Measurements from ENCODE around the gene PKMYT1. TPM values are rescaled to one million over a fixed set of nuclear protein-coding genes. Genes with fewer than 3 reads are reported as not detected.

The PKMYT1 gene
- total RNA-seq, 2 donors from 2014 or later: 97.7 to 154 TPM

- no peak for ATAC-seq (replicated peaks)
- Mint-ChIP-seq H3K4me3 (peak overlapping the region; percentile 84), H3K9me3 (no peaks in the 10 kb centered on the region), H3K36me3 (ENCODE audit: low read depth) (peaks cover 22% of the 10 kb centered on the region), H3K4me1 (peaks cover 12% of the 10 kb centered on the region), H3K27ac (peak overlapping the region; percentile 48), H3K27me3 (peaks cover 8% of the 10 kb centered on the region)
Measured at GRCh38 chr16:2968368-2968737, 11.9 kb downstream of the PKMYT1 start.

- no peaks in the 10 kb centered on the region for H3K9me3 Mint-ChIP-seq
- peaks cover 12% of the 10 kb centered on the region for H3K4me1 Mint-ChIP-seq
- peak overlapping the region; percentile 84 for H3K4me3 Mint-ChIP-seq
- H3K27ac Mint-ChIP-seq: no peak overlapping the region
- peaks cover 20% of the 10 kb centered on the region for H3K36me3 Mint-ChIP-seq (ENCODE audit: low read depth)
- H3K27me3 Mint-ChIP-seq: peaks cover 8% of the 10 kb centered on the region
- no peak for ATAC-seq (replicated peaks)
Measured at GRCh38 chr16:2967721-2968161, 12.5 kb downstream of the PKMYT1 start.

DNA sequence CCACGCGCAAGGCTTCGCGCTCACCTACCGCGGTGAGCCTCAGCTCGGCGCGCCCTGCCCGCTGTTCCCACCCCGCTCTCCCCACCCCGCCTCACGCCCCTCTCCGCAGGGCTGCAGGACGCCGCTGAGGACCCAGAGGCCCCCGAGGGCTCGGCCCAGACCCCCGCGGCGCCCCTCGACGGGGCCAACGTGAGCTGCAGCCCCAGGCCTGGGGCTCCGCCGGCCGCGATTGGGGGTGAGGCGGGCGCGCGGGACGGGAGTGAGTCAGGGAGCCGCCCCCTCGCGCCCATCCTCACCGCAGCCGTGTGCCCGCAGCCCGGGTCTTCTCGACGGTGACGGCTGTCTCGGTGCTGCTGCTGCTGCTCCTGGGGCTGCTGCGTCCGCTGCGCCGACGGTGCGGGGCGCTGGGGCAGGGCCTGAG is 13.0 kb downstream of the PKMYT1 start:
- no peaks in the 10 kb centered on the region for H3K9me3 Mint-ChIP-seq
- no peak overlapping the region for H3K27ac Mint-ChIP-seq
- H3K27me3 Mint-ChIP-seq: peaks cover 8% of the 10 kb centered on the region
- peaks cover 15% of the 10 kb centered on the region for H3K36me3 Mint-ChIP-seq (ENCODE audit: low read depth)
- H3K4me3 Mint-ChIP-seq: no peak overlapping the region
- ATAC-seq (replicated peaks): no peak
- H3K4me1 Mint-ChIP-seq: peaks cover 10% of the 10 kb centered on the region

GRCh38 chr16:2966808-2967191 is 13.4 kb downstream of the PKMYT1 start:
- Mint-ChIP-seq H3K4me1 (peaks cover 5% of the 10 kb centered on the region), H3K36me3 (ENCODE audit: low read depth) (peaks cover 10% of the 10 kb centered on the region), H3K27me3 (peaks cover 9% of the 10 kb centered on the region), H3K4me3 (no peak overlapping the region), H3K9me3 (no peaks in the 10 kb centered on the region), H3K27ac (no peak overlapping the region)
- ATAC-seq (replicated peaks): no peak

DNA sequence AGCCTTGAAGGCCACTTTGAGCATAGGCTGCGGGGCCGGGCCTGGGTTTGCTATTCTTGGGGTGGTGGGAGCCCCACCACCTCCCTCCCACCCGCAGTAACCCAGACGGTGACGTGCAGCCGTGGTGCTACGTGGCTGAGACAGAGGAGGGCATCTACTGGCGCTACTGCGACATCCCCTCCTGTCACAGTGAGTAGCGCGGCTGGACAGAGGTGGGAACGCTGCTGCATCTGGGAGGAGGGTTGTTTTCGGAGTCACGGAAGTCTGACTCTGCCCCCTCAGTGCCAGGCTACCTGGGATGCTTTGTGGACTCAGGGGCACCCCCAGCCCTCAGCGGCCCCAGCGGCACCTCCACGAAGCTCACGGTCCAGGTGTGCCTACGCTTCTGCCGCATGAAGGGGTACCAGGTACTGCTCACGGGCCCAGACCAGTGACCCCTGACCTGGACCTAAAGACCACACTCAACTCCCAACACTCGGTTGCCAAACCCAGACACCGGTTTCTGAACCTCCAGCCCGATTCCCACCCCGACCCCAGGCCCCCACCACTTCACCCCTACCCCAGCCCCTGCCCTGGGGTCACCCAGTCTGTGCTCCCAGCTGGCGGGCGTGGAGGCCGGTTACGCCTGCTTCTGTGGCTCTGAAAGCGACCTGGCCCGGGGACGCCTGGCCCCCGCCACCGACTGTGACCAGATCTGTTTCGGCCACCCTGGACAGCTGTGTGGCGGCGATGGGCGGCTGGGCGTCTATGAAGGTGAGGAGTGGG is 14.0 kb downstream of the PKMYT1 start:
- no peaks in the 10 kb centered on the region for H3K9me3 Mint-ChIP-seq
- peaks cover 5% of the 10 kb centered on the region for H3K4me1 Mint-ChIP-seq
- peaks cover 10% of the 10 kb centered on the region for H3K36me3 Mint-ChIP-seq (ENCODE audit: low read depth)
- no peak for ATAC-seq (replicated peaks)
- no peak overlapping the region for H3K27ac Mint-ChIP-seq
- no peak overlapping the region for H3K4me3 Mint-ChIP-seq
- H3K27me3 Mint-ChIP-seq: peaks cover 12% of the 10 kb centered on the region

- Mint-ChIP-seq H3K4me1 (peaks cover 5% of the 10 kb centered on the region), H3K27ac (no peak overlapping the region), H3K9me3 (no peaks in the 10 kb centered on the region), H3K36me3 (ENCODE audit: low read depth) (peaks cover 10% of the 10 kb centered on the region), H3K4me3 (peak overlapping the region; percentile 68), H3K27me3 (peaks cover 12% of the 10 kb centered on the region)
- no peak for ATAC-seq (replicated peaks)
Measured at GRCh38 chr16:2964475-2965336, 15.5 kb downstream of the PKMYT1 start.

- H3K4me3 Mint-ChIP-seq: peak within 1 kb of the TSS; percentile 68
- peaks cover 12% of the 10 kb centered on the region for H3K27me3 Mint-ChIP-seq
- H3K27ac Mint-ChIP-seq: no peak within 1 kb of the TSS
- no peaks in the 10 kb centered on the region for H3K9me3 Mint-ChIP-seq
- no peak for ATAC-seq (replicated peaks)
- peaks cover 5% of the 10 kb centered on the region for H3K4me1 Mint-ChIP-seq
- peaks cover 10% of the 10 kb centered on the region for H3K36me3 Mint-ChIP-seq (ENCODE audit: low read depth)
Measured at GRCh38 chr16:2963723-2964474, 16.3 kb downstream of the PKMYT1 start, which contains the start of gene KREMEN2. KREMEN2 (plus strand) TSS chr16:2964275; CDS start chr16:2964521, 246 bp downstream.

DNA sequence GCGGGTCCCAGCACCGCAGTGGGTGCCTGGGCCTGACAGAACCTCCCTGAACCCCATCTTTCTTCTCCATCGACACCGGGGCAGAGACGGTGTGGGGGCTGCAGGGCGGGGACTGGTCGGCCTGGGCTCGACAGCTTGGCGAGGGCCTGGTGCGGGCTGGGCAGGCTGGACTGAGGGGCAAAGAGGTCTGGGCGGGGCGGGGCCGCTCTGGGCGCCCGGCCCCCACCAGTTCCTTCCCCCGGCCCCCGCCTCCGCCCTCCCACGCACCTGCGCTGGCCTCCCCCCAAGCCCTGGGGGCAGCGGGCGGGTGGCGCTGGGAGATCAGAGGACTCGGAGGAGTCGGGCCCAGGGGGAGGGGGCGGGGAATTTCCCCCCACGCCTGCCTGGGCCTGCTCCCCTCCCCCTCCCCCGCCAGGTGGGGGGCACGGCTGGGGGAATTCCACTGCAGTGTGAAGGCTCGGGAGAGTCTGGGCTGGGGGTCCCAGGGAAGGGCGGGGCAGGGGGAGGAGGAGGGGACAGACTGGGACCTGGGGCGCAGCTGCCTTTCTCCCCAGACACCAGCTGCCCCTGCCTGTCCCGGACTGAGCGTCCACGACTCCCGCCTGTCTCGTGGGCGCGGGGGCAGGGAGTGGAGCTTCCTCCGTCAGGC is 17.0 kb downstream of the PKMYT1 start:
- no peak for ATAC-seq (replicated peaks)
- Mint-ChIP-seq H3K27me3 (peaks cover 10% of the 10 kb centered on the region), H3K4me3 (peak overlapping the region; percentile 68), H3K9me3 (no peaks in the 10 kb centered on the region), H3K36me3 (ENCODE audit: low read depth) (peaks cover 4% of the 10 kb centered on the region), H3K4me1 (peaks cover under 1% of the 10 kb centered on the region), H3K27ac (no peak overlapping the region)

- H3K9me3 Mint-ChIP-seq: no peaks in the 10 kb centered on the region
- no peak for ATAC-seq (replicated peaks)
- no peak overlapping the region for H3K27ac Mint-ChIP-seq
- peaks cover 8% of the 10 kb centered on the region for H3K27me3 Mint-ChIP-seq
- peak overlapping the region; percentile 21 for H3K4me3 Mint-ChIP-seq
- H3K36me3 Mint-ChIP-seq (ENCODE audit: low read depth): no peaks in the 10 kb centered on the region
- H3K4me1 Mint-ChIP-seq: no peaks in the 10 kb centered on the region
Measured at GRCh38 chr16:2962334-2963073, 17.7 kb downstream of the PKMYT1 start.

DNA sequence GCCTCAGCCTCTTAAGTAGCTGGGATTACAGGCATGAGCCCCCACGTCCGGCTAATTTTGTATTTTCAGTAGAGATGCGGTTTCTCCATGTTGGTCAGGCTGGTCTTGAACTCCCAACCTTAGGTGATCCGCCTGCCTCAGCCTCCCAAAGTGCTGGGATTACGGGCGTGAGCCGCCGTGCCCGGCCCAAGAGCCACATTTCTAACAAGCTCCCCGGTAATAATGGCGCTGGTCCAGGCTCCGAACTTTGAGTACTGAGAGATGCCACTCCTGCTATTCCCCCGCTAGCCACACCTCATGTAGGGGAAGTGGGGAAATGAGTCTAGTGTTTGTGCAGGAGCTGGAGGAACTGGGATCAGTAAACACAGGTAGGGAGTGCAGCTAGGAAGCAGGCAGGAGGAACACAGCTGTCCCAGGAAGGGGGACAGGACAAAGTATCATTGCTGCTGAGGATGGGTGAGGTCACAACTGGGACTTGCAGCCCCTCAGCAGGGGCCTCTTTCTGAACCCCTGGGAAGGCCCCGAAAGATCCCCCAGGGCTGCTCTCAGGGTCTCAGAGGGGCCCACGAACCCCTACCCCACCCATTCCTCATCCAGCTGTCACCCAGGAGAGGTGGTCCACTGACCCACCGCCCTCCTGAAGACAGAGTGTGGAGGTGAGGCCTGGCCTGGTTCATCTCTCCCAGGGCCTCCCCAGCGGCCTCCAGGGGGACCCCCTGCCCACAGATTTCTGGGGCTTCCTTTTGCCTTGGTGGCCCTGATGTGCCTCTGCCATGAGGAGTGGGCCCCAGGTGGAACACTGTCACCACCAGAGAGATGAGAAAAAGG is 19.8 kb downstream of the PKMYT1 start:
- H3K4me3 Mint-ChIP-seq: no peak overlapping the region

GRCh38 chr16:2959206-2959605 is 21.0 kb downstream of the PKMYT1 start:
- H3K4me3 Mint-ChIP-seq: no peak overlapping the region
- H3K27ac Mint-ChIP-seq: no peak overlapping the region
- no peaks in the 10 kb centered on the region for H3K9me3 Mint-ChIP-seq
- no peaks in the 10 kb centered on the region for H3K4me1 Mint-ChIP-seq
- H3K27me3 Mint-ChIP-seq: peaks cover 11% of the 10 kb centered on the region
- no peak for ATAC-seq (replicated peaks)
- H3K36me3 Mint-ChIP-seq (ENCODE audit: low read depth): no peaks in the 10 kb centered on the region

More for the DNA sequence above, 19.8 kb downstream of the PKMYT1 start:
- no peaks in the 10 kb centered on the region for H3K36me3 Mint-ChIP-seq (ENCODE audit: low read depth)
- no peaks in the 10 kb centered on the region for H3K4me1 Mint-ChIP-seq
- H3K27ac Mint-ChIP-seq: no peak overlapping the region
- no peak for ATAC-seq (replicated peaks)
- H3K9me3 Mint-ChIP-seq: no peaks in the 10 kb centered on the region
- peaks cover 12% of the 10 kb centered on the region for H3K27me3 Mint-ChIP-seq

GRCh38 chr16:2956579-2956956 is 23.7 kb downstream of the PKMYT1 start:
- H3K4me3 Mint-ChIP-seq: no peak overlapping the region
- H3K36me3 Mint-ChIP-seq (ENCODE audit: low read depth): no peaks in the 10 kb centered on the region
- H3K9me3 Mint-ChIP-seq: no peaks in the 10 kb centered on the region
- no peak overlapping the region for H3K27ac Mint-ChIP-seq
- H3K4me1 Mint-ChIP-seq: no peaks in the 10 kb centered on the region
- peaks cover 4% of the 10 kb centered on the region for H3K27me3 Mint-ChIP-seq
- no peak for ATAC-seq (replicated peaks)
